ENCODE measurements around the gene RFX4. TPM values are rescaled to one million over a fixed set of nuclear protein-coding genes. Genes with fewer than 3 reads are reported as not detected.
A peak's percentile ranks its signal among the peaks of the same experiment; 100 is the strongest.

RFX4 gene
- total and polyA plus RNA-seq, 2 donors from 2014 or later, result not detected

- H3K36me3 ChIP-seq (ENCODE audit: control insufficient read depth in 2 of 3, insufficient read depth in 3 of 3, low read length in 3 of 3), result no peaks in the 10 kb centered on the region
- no peak overlapping the region for H3K9ac ChIP-seq (ENCODE audit: low read length in 3 of 3)
- H3K27ac ChIP-seq (ENCODE audit: low read depth in 2 of 2, low read length in 2 of 2), result no peak overlapping the region
- peaks cover 19% of the 10 kb centered on the region for H3K27me3 ChIP-seq (ENCODE audit: control insufficient read depth, insufficient read depth, low read length)
- FAIRE-seq (no peak), DNase-seq (no peak)
- no peaks in the 10 kb centered on the region for H3K9me3 ChIP-seq (ENCODE audit: control insufficient read depth in 2 of 3, insufficient read depth in 1 of 3, low read length in 3 of 3)
- no peak for TF ChIP-seq CTCF (IDR thresholded peaks at IDR 0.05; ENCODE audit: borderline replicate concordance, extremely low read depth, insufficient read depth)
- intact Hi-C loops (cut with DNase I), result no loop called here
- peaks cover 0 to 4% (median 0%) of the 10 kb centered on the region in 3 donors for H3K4me1 ChIP-seq (ENCODE audit: control insufficient read depth in 2 of 3, insufficient read depth in 2 of 3, low read depth in 1 of 3, low read length in 3 of 3)
- H3K4me3 ChIP-seq (ENCODE audit: low read length in 3 of 3), result no peak overlapping the region
Measured at GRCh38 chr12:106576848-106577247, 6.0 kb upstream of the RFX4 start.

- DNase-seq, result peak in 1 of 5 donors; percentile 10
- no peak overlapping the region for H3K9ac ChIP-seq (ENCODE audit: low read length in 3 of 3)
- FAIRE-seq, result no peak
Measured at GRCh38 chr12:106580671-106581508, 1.9 kb upstream of the RFX4 start.

GRCh38 chr12:106581543-106582248 is 1.1 kb upstream of the RFX4 start:
- Histone ChIP-seq H3K27me3 (ENCODE audit: control insufficient read depth, insufficient read depth, low read length) (peaks cover 52% of the 10 kb centered on the region), H3K9ac (ENCODE audit: low read length in 3 of 3) (no peak overlapping the region), H3K27ac (ENCODE audit: low read depth in 2 of 2, low read length in 2 of 2) (no peak overlapping the region), H3K4me3 (ENCODE audit: low read length in 3 of 3) (no peak overlapping the region), H3K4me1 (ENCODE audit: control insufficient read depth in 2 of 3, insufficient read depth in 2 of 3, low read depth in 1 of 3, low read length in 3 of 3) (peaks cover 0 to 14% (median 0%) of the 10 kb centered on the region in 3 donors), H3K36me3 (ENCODE audit: control insufficient read depth in 2 of 3, insufficient read depth in 3 of 3, low read length in 3 of 3) (no peaks in the 10 kb centered on the region), H3K9me3 (ENCODE audit: control insufficient read depth in 2 of 3, insufficient read depth in 1 of 3, low read length in 3 of 3) (no peaks in the 10 kb centered on the region)
- DNase-seq (peak; percentile 64 to 79 (median 71)), FAIRE-seq (no peak)
- no peak for TF ChIP-seq CTCF (IDR thresholded peaks at IDR 0.05; ENCODE audit: borderline replicate concordance, extremely low read depth, insufficient read depth)
- intact Hi-C loops (cut with DNase I), result no loop called here

More at GRCh38 chr12:106580671-106581508, 1.9 kb upstream of the RFX4 start:
- H3K36me3 ChIP-seq (ENCODE audit: control insufficient read depth in 2 of 3, insufficient read depth in 3 of 3, low read length in 3 of 3), result no peaks in the 10 kb centered on the region
- TF ChIP-seq CTCF (IDR thresholded peaks at IDR 0.05; ENCODE audit: borderline replicate concordance, extremely low read depth, insufficient read depth), result no peak
- H3K27me3 ChIP-seq (ENCODE audit: control insufficient read depth, insufficient read depth, low read length), result peaks cover 49% of the 10 kb centered on the region
- H3K9me3 ChIP-seq (ENCODE audit: control insufficient read depth in 2 of 3, insufficient read depth in 1 of 3, low read length in 3 of 3), result no peaks in the 10 kb centered on the region
- peaks cover 0 to 14% (median 0%) of the 10 kb centered on the region in 3 donors for H3K4me1 ChIP-seq (ENCODE audit: control insufficient read depth in 2 of 3, insufficient read depth in 2 of 3, low read depth in 1 of 3, low read length in 3 of 3)
- H3K4me3 ChIP-seq (ENCODE audit: low read length in 3 of 3), result no peak overlapping the region
- no peak overlapping the region for H3K27ac ChIP-seq (ENCODE audit: low read depth in 2 of 2, low read length in 2 of 2)
- intact Hi-C loops (cut with DNase I), result no loop called here
